ENCODE measurements around the gene RIPK4. TPM values are rescaled to one million over a fixed set of nuclear protein-coding genes. Genes with fewer than 3 reads are reported as not detected.
A peak's percentile ranks its signal among the peaks of the same experiment; 100 is the strongest.

RIPK4 gene
- polyA plus RNA-seq, 1 donor from 2014 or later = not detected

- no peak overlapping the region for H3K27ac ChIP-seq (ENCODE audit: low read length)
- no peaks in the 10 kb centered on the region for H3K9me3 ChIP-seq (ENCODE audit: low read length)
- H3K9me2 ChIP-seq (ENCODE audit: insufficient read depth, low read length) = no peaks in the 10 kb centered on the region
- H3K36me3 ChIP-seq (ENCODE audit: insufficient read depth, low read length) = no peaks in the 10 kb centered on the region
- H3K4me2 ChIP-seq (ENCODE audit: low read length) = no peak overlapping the region
- H3K9ac ChIP-seq (ENCODE audit: low read length) = no peak overlapping the region
- no peaks in the 10 kb centered on the region for H3F3A ChIP-seq (ENCODE audit: insufficient read depth, low read length, poor library complexity, severe bottlenecking)
- peaks cover 8% of the 10 kb centered on the region for H3K27me3 ChIP-seq (ENCODE audit: insufficient read depth, low read depth, low read length)
- H3K4me3 ChIP-seq (ENCODE audit: low read length) = no peak overlapping the region
- no peaks in the 10 kb centered on the region for H3K79me2 ChIP-seq (replicated peaks; ENCODE audit: insufficient read depth, low read length)
- H2AFZ ChIP-seq (ENCODE audit: low read depth, low read length) = no peak overlapping the region
- TF ChIP-seq, protein P1, sequence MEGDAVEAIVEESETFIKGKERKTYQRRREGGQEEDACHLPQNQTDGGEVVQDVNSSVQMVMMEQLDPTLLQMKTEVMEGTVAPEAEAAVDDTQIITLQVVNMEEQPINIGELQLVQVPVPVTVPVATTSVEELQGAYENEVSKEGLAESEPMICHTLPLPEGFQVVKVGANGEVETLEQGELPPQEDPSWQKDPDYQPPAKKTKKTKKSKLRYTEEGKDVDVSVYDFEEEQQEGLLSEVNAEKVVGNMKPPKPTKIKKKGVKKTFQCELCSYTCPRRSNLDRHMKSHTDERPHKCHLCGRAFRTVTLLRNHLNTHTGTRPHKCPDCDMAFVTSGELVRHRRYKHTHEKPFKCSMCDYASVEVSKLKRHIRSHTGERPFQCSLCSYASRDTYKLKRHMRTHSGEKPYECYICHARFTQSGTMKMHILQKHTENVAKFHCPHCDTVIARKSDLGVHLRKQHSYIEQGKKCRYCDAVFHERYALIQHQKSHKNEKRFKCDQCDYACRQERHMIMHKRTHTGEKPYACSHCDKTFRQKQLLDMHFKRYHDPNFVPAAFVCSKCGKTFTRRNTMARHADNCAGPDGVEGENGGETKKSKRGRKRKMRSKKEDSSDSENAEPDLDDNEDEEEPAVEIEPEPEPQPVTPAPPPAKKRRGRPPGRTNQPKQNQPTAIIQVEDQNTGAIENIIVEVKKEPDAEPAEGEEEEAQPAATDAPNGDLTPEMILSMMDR (IDR thresholded peaks at IDR 0.05; ENCODE audit: poor library complexity, severe bottlenecking) = peak; percentile 77
- peak; percentile 70 for TF ChIP-seq RAD21 (conservative IDR thresholded peaks at IDR 0.05)
- TF ChIP-seq EZH2 (IDR thresholded peaks at IDR 0.05; ENCODE audit: borderline replicate concordance, insufficient read depth, low read length, poor library complexity, severe bottlenecking) = no peak
- peak; percentile 76 for TF ChIP-seq SMC3 (conservative IDR thresholded peaks at IDR 0.05; ENCODE audit: poor library complexity)
- H4K20me1 ChIP-seq (ENCODE audit: insufficient read depth) = no peaks in the 10 kb centered on the region
Measured at GRCh38 chr21:41777951-41778815, 11.3 kb upstream of the RIPK4 start.

GRCh38 chr21:41776778-41777177, 9.9 kb upstream of the RIPK4 start:
- H3K4me3 ChIP-seq (ENCODE audit: low read length) = no peak overlapping the region
- no peaks in the 10 kb centered on the region for H3K79me2 ChIP-seq (replicated peaks; ENCODE audit: insufficient read depth, low read length)
- H3F3A ChIP-seq (ENCODE audit: insufficient read depth, low read length, poor library complexity, severe bottlenecking) = no peaks in the 10 kb centered on the region
- H3K27ac ChIP-seq (ENCODE audit: low read length) = no peak overlapping the region
- peaks cover 8% of the 10 kb centered on the region for H3K27me3 ChIP-seq (ENCODE audit: insufficient read depth, low read depth, low read length)
- H3K9me2 ChIP-seq (ENCODE audit: insufficient read depth, low read length) = no peaks in the 10 kb centered on the region
- TF ChIP-seq RAD21 (conservative IDR thresholded peaks at IDR 0.05) = no peak
- TF ChIP-seq, protein P2, sequence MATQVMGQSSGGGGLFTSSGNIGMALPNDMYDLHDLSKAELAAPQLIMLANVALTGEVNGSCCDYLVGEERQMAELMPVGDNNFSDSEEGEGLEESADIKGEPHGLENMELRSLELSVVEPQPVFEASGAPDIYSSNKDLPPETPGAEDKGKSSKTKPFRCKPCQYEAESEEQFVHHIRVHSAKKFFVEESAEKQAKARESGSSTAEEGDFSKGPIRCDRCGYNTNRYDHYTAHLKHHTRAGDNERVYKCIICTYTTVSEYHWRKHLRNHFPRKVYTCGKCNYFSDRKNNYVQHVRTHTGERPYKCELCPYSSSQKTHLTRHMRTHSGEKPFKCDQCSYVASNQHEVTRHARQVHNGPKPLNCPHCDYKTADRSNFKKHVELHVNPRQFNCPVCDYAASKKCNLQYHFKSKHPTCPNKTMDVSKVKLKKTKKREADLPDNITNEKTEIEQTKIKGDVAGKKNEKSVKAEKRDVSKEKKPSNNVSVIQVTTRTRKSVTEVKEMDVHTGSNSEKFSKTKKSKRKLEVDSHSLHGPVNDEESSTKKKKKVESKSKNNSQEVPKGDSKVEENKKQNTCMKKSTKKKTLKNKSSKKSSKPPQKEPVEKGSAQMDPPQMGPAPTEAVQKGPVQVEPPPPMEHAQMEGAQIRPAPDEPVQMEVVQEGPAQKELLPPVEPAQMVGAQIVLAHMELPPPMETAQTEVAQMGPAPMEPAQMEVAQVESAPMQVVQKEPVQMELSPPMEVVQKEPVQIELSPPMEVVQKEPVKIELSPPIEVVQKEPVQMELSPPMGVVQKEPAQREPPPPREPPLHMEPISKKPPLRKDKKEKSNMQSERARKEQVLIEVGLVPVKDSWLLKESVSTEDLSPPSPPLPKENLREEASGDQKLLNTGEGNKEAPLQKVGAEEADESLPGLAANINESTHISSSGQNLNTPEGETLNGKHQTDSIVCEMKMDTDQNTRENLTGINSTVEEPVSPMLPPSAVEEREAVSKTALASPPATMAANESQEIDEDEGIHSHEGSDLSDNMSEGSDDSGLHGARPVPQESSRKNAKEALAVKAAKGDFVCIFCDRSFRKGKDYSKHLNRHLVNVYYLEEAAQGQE (IDR thresholded peaks at IDR 0.05; ENCODE audit: borderline replicate concordance) = no peak
- TF ChIP-seq POLR2AphosphoS5 (IDR thresholded peaks at IDR 0.05) = no peak
- no peak for TF ChIP-seq EZH2 (IDR thresholded peaks at IDR 0.05; ENCODE audit: borderline replicate concordance, insufficient read depth, low read length, poor library complexity, severe bottlenecking)
- TF ChIP-seq MXI1 (conservative IDR thresholded peaks at IDR 0.05; ENCODE audit: poor library complexity, severe bottlenecking) = no peak
- TF ChIP-seq, protein P1 (IDR thresholded peaks at IDR 0.05; ENCODE audit: poor library complexity, severe bottlenecking) = no peak
- TF ChIP-seq SMC3 (conservative IDR thresholded peaks at IDR 0.05; ENCODE audit: poor library complexity) = no peak
- TF ChIP-seq TAF1 (IDR thresholded peaks at IDR 0.05; ENCODE audit: low read depth) = no peak
- no peak for TF ChIP-seq EP300 (conservative IDR thresholded peaks at IDR 0.05; ENCODE audit: poor library complexity, severe bottlenecking)
- no peaks in the 10 kb centered on the region for H4K20me1 ChIP-seq (ENCODE audit: insufficient read depth)
- no peak overlapping the region for H3K4me2 ChIP-seq (ENCODE audit: low read length)
- H3K9me3 ChIP-seq (ENCODE audit: low read length) = no peaks in the 10 kb centered on the region
- H3K36me3 ChIP-seq (ENCODE audit: insufficient read depth, low read length) = no peaks in the 10 kb centered on the region
- H2AFZ ChIP-seq (ENCODE audit: low read depth, low read length) = no peak overlapping the region
- no peak overlapping the region for H3K9ac ChIP-seq (ENCODE audit: low read length)
